HepG2 (cell line): ENCODE data around the gene PPP2R2C. TPM values are rescaled to one million over a fixed set of nuclear protein-coding genes. Genes with fewer than 3 reads are reported as not detected.
A peak's percentile ranks its signal among the peaks of the same experiment; 100 is the strongest.

ENCODE experiments used
- ARID4A ChIP-seq: sonication (generic); formaldehyde crosslinking; IDR thresholded peaks from 2 replicates; pipeline ENCODE4 v1.5.0; 2020; ENCODE audit warnings: mild to moderate bottlenecking, missing genetic modification reagents, borderline replicate concordance
- IRF2 ChIP-seq: IDR thresholded peaks from 2 replicates; pipeline ENCODE4 v1.6.1; 2018; ENCODE audit warnings: missing genetic modification reagents, missing compliant biosample characterization
- LRRFIP1 ChIP-seq: sonication (generic); formaldehyde crosslinking; conservative IDR thresholded peaks from 2 replicates; pipeline ENCODE4 v1.4.0; 2020; ENCODE audit warnings: missing genetic modification reagents
- MIER3 ChIP-seq: IDR thresholded peaks from 2 replicates; pipeline ENCODE4 v1.6.1; 2016; ENCODE audit warnings: missing compliant biosample characterization, borderline replicate concordance
- MTA3 ChIP-seq: sonication (generic); formaldehyde crosslinking; IDR thresholded peaks from 2 replicates; pipeline ENCODE4 v1.4.0; 2020; ENCODE audit warnings: missing genetic modification reagents
- NR2F6 ChIP-seq, 2 experiments: IDR thresholded peaks; 2 replicates each; pipeline ENCODE4 v1.6.1; 2016; ENCODE audit warnings: antibody characterized with exemption in 1 of 2, mild to moderate bottlenecking in 1 of 2
- SKIL ChIP-seq: sonication (generic); formaldehyde crosslinking; IDR thresholded peaks from 2 replicates; pipeline ENCODE4 v1.8.0; 2022; ENCODE audit warnings: missing genetic modification reagents, mild to moderate bottlenecking, moderate library complexity, borderline replicate concordance
- SNAPC4 ChIP-seq: sonication (generic); formaldehyde crosslinking; IDR thresholded peaks from 2 replicates; pipeline ENCODE4 v1.4.0; 2020; ENCODE audit warnings: mild to moderate bottlenecking, missing genetic modification reagents
- SRSF4 ChIP-seq: fragments of 200-400 bp; formaldehyde crosslinking; IDR thresholded peaks from one replicate; pipeline ENCODE4 v1.6.1; 2018; ENCODE audit warnings: mild to moderate bottlenecking, low read depth, low read length, moderate library complexity; ENCODE audit not compliant: poor library complexity, severe bottlenecking
- ZNF501 ChIP-seq: sonication (generic); formaldehyde crosslinking; IDR thresholded peaks from 2 replicates; pipeline ENCODE4 v1.5.1; 2020; ENCODE audit warnings: mild to moderate bottlenecking, moderate library complexity, missing genetic modification reagents
- ZNF598 ChIP-seq: sonication (generic); formaldehyde crosslinking; IDR thresholded peaks from 2 replicates; pipeline ENCODE4 v1.5.1; 2020; ENCODE audit warnings: mild to moderate bottlenecking, missing genetic modification reagents, borderline replicate concordance
- ZNF629 ChIP-seq: sonication (generic); formaldehyde crosslinking; conservative IDR thresholded peaks from 2 replicates; pipeline ENCODE4 v1.5.0; 2020; ENCODE audit warnings: missing genetic modification reagents
- ZSCAN5A ChIP-seq: sonication (generic); formaldehyde crosslinking; IDR thresholded peaks from 2 replicates; pipeline ENCODE4 v1.8.0; 2022; ENCODE audit warnings: mild to moderate bottlenecking, missing genetic modification reagents, borderline replicate concordance
- polyA plus RNA-seq, 8 experiments: library from polyadenylated mRNA; depleted of rRNA in 3 of 8; stranded (reverse) in 7 of 8; unstranded in 1 of 8; fragments of >200 nt; fragmentation: Illumina TruSeq in 4 of 8; extraction: Trizol in 4 of 8; gene quantifications; 2 replicates each; pipeline versions ENCODE4 v1.2.1 to v1.2.3, GENCODE V29; 2011 to 2016; ENCODE audit warnings: low read depth in 4 of 8, missing spikeins in 1 of 8, mixed read lengths in 1 of 8; ENCODE audit not compliant: insufficient read depth in 1 of 8
- total RNA-seq, 5 experiments: library from RNA; depleted of rRNA; stranded (reverse); fragments of >200 nt; fragmentation: Illumina TruSeq; extraction: Trizol; gene quantifications; 2 replicates each; pipeline ENCODE4 v1.2.3, GENCODE V29; 2016; ENCODE audit warnings: low read depth in 1 of 5

PPP2R2C gene
- total and polyA plus RNA-seq, 2 of the 13 experiments (the other 11 are each of a cell fraction or from before 2014, with no cell fraction given) = 0.60 to 8.6 TPM

- no peak for TF ChIP-seq SNAPC4 (CRISPR knock-in tag)
- no peak for TF ChIP-seq IRF2 (CRISPR knock-in tag)
- TF ChIP-seq ARID4A (CRISPR knock-in tag) = peak; percentile 39; the same call in 1 of the 2 replicates
- no peak for TF ChIP-seq ZNF629 (CRISPR knock-in tag)
- TF ChIP-seq SKIL (CRISPR knock-in tag) = no peak
- TF ChIP-seq LRRFIP1 (CRISPR knock-in tag) = no peak
- peak; percentile 49; the same call in 1 of the 2 replicates for TF ChIP-seq ZNF501 (CRISPR knock-in tag)
- no peak for TF ChIP-seq ZSCAN5A (CRISPR knock-in tag)
- no peak for TF ChIP-seq MTA3 (CRISPR knock-in tag)
- TF ChIP-seq NR2F6 (IDR thresholded peaks at IDR 0.05) = peak; percentile 36; the same call in 1 of the 2 replicates
- TF ChIP-seq NR2F6 (CRISPR knock-in tag; IDR thresholded peaks at IDR 0.05) = no peak; the same call in 1 of the 2 replicates
- no peak for TF ChIP-seq MIER3 (CRISPR knock-in tag)
- TF ChIP-seq ZNF598 (CRISPR knock-in tag) = 0 out of 2 replicates have a peak, but pooled peaks have one; percentile 5
- TF ChIP-seq SRSF4 = no peak
Observed at GRCh38 chr4:6278801-6279197, 193.6 kb downstream of the PPP2R2C start (continued).
